GM19452 (cell line): ENCODE results near the gene PTPRT.

Experiments used
- ATAC-seq: cut with Tn5 transposase; IDR thresholded peaks from one replicate; pipeline ENCODE4 v1.9.1; 2021; ENCODE audit not compliant: unreplicated experiment

PTPRT gene

DNA sequence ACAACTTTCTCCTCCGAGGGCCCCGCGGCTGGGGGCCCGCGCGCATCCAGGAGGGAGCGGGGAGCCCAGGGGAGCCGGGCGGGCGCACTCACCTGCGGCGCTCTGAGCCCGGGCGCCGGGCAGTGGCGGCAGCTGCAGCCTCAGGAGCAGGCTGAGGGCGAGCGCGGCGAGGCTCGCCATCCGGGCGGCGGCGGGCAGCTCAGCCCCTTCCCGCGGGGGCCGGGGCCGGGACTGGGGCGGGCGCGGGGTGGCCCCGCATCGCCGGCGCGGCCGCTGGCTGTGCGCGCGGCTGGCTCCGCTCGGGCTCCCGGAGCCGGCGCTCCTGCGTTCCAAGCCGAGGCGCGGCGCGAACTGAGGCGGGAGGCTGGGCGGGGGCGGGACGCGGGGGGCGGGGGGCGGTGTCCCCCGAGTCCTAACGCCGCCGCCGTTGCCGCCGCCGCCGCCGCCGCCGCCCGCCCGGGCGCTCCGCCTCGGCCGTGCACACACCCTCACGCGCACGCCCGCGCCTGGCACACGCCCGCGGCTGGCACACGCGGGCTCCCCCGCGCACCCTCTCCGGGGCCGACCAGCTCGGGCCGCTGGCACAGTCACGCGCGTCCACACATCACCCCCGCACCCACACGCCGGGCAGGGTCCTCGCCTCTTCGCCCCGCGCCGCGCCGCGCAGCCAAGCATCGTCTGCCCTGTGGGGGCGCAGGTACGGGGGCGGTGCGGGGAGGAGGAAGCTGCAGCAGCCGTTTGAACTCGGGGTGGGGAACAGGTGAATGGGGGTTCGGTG lies at the start of gene PTPRT:
Gene PTPRT (minus strand): TSS at position 353 of the 778 bp plus-strand sequence. CDS start 173 bp downstream, at position 180.
- ATAC-seq = no peak

DNA sequence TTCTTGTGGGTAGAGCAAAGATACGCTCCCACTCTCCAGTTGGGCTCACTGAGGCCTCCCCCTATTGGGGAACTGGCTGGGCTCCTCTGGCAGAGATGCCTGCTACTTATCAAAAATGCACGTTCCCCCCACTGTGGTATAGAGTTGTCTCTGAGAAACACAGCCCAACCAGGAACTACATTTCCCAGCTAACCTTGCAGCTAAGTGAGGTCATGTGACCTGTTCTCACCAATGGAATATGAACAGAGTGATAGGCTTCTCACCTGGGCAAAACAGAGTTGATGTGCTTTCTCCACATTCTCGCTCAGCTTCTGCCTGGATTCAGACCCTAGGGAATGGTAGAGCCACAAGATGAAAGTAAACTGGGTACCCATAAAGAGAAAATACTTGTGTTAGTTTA lies 49.1 kb upstream of the PTPRT start:
- ATAC-seq = no peak

DNA sequence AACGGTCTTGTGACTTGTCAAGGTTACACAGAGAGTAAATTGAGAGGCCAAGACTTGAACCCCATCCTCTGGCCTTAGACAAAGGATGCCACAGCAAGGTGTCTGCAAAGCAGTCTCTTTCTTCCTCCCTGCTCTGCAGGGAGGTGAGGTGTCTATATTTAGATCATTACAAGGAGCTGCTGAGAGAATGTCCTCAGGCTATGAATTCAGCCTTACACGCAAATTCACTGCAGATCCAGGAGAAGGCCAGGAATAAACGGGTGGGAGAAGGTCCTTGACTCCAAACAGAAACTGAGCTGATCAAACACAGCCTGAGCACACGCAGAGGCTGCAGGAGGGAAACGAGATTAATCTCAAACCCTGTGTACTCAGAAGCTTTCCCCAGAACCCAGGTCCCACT lies 48.6 kb upstream of the PTPRT start:
- no peak for ATAC-seq

DNA sequence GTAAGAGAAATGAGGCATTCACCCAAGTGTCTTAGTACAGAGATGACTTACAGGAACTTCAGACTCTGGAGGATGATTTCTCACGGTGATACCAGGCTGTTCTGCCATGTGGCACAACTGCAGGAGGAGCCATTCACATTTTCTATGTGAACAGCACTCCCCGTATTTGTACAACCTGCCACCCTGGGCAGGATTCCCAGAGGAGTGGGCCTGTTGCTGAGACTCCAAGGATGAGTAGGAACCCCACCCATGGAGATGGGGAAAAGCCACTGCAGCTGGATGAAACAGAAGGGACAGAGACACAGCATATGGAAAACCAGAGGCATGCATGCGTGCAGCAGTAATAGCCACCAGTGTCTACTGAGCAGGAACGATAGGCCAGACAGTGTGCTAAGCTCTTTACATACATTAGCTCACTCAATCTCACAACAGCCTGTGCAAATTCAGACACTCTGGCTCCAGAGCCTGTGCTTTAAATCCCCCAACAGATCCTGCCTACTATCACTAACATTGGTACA lies 48.0 kb upstream of the PTPRT start:
- no peak for ATAC-seq

DNA sequence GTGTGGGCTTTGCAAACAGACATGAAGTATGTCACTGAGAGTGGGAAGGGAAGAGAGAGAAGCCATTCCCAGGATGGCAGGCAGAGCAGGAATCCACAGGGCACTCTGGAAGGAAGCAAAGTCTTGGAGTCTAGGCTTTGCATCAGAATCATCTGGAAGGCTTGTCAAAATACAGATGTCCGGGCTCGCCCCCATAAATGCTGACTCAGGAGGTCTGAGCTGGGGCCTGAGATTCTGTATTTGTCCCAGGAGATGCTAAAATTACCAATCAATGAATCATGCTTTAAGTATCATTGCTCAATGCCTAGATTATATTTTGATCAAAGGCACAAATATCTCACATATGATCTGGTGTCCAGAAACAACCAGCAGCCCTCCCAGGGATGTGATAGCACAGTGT lies 46.3 kb upstream of the PTPRT start:
- ATAC-seq = no peak

DNA sequence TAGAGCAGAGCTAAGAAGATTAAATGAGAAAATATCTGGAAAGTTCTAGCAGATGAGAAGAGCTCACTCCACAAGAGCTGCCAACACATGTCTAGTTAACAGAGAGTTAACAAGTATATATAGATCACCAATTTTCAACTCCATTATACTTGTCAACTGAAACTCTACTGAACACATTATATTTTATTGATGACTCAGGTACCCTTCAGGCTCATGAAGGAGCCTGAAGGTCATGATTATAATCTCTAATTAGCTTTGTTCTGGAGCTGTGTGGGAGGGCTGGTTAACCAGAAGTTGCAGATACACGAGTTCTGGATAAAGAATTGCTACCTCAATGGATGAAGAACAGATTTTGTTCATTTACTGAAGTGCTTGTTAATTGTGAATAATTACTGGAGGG lies 42.1 kb upstream of the PTPRT start:
- ATAC-seq = no peak

DNA sequence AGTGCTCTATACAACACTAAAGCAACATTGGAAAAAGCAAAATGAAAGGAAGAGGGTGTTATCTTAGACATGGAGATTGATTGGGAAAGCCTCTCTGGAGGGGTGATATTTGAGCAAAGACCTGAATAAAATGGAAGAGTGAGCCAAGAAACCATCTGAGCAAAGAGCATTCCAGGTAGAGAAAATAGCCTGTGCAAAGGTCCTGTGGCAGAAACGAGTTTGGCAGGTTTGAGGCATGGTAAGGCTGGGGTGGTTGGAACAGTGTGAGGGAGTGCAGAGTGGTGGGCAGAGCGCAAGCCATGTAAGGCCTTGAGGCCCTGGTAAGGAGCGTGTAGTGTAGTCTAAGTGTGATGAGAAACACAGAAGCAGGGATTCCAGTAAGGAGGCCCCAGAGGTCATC lies 40.0 kb upstream of the PTPRT start:
- no peak for ATAC-seq

DNA sequence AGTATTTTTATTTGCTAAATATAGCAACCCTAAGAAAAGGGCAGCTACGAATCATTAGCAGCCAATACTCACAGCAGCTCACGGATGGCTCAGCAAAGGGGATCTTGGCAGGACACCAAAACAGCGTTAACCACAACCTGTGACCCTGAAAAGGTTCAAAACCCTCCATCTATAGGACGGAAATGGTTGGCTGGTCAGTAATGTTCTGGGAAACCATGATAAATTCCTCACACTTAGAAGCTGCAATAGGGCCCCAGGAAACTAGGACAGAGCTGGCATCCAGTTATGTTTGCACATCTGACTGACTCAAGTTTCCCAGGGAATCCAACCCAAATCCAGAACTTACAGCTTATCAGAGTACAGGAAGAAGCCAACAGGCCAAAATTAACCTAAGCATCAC lies 30.9 kb upstream of the PTPRT start:
- no peak for ATAC-seq

DNA sequence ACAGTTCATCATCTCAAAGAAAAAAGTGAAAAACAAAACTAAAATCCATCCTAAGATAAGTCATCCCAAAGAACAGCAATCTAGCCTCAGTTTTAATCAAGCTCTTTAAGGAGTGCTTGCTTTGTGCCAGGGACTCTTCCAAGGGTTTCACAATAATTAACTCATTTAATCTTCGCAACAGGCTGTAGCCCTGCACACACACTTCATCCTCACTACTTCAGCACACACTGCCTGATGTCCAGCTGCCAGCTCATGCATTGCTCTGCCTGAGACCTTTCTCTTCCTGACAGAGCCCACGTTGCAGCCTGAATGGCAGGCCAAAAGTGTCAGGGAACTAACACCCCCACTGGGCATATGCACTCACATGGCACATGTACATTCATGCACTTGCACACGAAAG lies 21.2 kb upstream of the PTPRT start:
- ATAC-seq = no peak

DNA sequence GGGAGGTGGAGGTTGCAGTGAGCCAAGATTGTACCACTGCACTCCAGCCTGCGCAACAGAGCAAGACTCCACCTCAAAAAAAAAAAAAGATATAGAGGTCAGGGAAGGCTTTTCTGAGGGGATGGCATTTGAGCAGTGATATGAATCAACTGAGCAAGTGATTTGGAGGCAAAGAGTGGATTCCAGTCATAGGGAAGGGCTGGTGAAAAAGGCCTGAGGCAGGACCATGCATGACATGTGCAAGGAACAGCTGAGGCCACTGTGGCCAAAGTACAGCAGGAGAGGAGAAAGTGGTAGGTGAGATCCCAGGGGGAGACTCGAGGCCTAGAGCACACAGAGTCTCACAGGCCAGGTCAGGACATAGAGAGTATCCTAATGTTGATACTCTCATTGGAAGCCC lies 20.1 kb upstream of the PTPRT start:
- ATAC-seq = no peak

DNA sequence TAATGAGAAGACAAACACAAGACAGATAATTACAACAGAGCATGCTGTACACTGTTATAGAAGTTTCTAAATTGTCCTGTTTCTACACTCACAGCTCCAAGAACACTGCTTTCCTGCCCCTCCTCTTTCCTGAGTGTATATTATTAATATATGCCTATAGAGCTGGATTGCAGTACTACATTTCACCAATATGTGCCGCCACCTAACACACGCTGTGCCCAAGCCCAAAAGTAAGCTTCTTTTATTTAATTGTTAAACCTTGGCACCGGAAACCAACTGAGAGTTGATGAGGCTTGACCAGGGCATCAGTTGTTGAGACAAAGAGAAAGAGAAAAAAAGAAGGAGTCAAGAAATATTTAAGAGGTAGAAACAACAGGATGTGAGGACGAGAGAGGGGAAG lies 16.0 kb upstream of the PTPRT start:
- no peak for ATAC-seq

DNA sequence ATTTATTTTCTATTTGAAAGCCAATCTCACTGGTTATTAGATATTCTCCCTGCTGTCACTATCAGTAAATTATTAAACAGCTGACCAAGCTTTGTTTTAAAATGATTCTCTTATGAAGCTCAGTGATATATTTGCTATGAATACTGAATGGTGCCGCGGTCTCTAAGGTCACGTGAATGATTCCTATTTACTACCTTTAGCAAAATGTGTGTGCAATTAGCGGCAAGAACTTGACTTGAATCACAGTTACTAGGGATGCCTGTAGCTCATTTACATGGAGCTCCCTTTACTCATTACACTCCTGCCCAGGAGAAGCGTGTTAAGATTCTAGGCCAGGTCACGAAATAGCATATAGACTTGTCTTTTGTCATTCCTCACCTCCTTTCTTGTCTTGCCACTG lies 12.4 kb upstream of the PTPRT start:
- no peak for ATAC-seq

DNA sequence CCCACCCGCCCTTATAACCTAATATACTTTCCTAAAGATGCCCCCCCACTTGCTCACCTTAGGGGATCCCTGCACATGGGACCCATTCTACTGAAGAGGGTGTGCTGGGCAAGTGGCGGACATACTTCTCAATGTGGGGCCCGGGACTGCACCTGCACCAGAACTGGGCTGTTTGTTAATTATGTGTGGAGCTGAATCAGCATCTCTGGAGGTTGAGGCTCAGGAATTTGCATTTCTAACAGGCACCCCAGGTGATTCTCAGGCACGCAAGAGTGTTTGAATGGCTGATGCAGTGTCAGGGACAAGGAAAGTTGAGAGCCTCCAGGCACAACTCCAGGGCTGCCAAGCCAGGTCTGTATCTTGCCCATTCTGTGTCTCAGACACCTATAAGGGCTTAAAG lies 8.9 kb upstream of the PTPRT start:
- ATAC-seq = no peak

DNA sequence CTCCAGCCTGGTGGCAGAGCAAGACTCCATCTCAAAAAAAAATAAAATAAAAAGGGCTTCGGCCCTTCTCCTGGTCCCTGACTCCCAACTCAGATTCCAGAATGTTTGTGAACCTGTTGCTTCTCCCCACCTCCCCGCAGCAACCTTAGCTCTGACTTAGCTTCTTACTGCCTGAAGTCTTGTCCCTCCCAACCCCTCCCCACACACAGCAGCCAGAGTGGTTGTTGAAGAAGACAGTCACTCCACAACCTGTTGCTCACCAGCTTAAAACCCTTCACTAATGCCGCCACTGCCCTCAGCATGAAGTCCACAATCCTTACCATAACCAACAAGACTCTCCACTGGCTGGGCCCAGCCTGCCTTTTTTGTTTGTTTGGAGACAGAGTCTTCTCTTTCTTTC lies 6.5 kb upstream of the PTPRT start:
- ATAC-seq = no peak

DNA sequence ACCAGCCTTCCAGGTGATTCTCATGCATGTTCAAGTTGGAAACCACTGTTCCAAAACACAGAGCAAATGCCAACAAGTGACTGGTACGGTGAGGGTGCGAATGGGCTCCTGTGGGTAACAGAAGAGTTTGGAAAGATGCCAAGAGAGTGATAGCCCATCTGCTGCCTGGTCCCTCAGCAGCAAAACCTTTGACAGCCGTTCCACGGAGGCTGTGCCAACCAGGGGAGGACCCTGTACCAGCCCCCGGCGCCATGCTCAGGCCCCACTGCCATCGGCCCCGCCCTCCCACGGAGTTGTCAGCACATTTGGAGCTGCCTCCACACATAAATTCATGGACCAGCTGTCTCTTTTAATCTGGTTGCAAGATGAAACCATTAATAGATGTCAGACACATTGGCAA lies 4.4 kb upstream of the PTPRT start:
- ATAC-seq = no peak

DNA sequence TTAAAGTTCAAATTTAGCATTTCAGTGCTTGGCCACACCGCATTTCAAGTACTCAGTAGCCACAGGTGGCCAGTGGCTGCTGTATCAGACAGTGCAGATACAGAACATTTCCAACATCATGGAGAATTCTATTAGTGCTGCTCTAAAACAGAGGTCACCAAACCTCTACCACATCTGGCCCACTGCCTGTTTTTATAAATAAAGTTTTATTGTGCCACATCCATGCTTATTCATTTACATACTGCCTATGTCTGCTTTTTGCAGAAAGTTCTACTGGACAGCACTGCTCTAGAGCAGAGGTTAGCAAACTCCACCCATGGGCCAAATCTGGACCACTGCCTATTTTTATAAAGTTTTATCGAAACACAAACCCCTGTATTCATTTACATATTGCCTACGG lies 3.7 kb upstream of the PTPRT start:
- ATAC-seq = no peak

DNA sequence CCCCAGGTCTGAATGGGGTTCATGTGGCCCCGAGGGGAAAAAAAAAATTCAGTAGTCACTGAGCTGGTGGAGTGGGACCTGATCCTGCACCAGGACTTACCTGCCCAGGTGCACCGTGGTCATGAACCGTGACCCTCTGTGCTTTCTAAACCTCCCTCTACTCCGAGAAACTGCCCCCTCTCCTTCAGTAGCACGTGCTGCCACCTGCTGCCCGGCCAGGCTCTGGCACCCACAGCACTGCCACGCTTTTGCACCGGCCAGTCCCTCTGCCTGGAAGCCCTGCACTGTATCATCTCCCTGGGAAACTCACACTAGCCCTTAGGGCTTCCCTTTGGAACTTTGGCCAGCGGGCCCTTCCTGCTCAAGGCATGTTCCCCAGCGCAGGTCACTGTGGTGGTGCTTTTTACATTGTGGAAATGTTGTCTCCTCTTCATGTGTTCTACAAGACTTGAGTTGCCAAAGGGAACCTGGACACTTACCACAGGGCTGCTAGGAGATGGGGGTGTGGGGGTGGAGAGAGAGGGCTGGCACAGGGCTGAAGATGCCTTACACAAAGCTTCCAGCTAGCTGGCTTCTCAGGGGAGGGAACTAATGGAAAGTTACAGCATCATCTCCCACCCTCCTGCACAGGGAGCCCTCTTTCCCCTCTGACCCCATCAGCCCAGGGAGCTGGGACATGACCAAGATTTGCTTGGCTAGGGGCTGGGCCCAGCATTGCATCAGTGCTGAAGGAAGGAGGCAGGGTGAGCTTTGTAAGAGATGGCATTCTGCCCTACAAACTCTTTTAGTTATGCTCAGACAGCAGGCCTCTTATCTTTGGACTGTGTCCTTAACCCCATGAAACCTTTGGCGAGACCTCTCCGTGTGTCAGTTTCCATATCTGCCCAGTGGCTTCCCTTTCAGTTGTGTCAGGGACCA lies 2.5 kb upstream of the PTPRT start:
- ATAC-seq = no peak

DNA sequence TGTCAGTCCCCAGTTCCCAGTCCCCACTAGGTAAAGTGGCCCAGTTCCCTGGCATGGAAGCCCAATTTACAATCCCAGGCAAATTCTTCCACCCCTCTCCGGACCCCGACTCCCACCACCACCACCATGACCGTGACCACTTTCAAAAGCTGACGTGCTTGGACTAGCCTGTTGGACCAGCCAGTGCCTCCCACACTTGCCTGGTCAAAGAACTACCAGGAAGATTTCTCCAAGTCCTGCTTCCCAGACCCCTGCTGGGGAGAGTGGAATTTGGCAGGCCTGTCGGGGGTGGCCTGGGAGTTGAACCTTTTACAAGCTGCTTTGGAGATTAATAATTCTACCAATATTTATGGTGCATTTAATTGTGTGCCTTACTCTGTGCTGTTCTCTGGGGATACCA lies 1.4 kb upstream of the PTPRT start:
- ATAC-seq = no peak

DNA sequence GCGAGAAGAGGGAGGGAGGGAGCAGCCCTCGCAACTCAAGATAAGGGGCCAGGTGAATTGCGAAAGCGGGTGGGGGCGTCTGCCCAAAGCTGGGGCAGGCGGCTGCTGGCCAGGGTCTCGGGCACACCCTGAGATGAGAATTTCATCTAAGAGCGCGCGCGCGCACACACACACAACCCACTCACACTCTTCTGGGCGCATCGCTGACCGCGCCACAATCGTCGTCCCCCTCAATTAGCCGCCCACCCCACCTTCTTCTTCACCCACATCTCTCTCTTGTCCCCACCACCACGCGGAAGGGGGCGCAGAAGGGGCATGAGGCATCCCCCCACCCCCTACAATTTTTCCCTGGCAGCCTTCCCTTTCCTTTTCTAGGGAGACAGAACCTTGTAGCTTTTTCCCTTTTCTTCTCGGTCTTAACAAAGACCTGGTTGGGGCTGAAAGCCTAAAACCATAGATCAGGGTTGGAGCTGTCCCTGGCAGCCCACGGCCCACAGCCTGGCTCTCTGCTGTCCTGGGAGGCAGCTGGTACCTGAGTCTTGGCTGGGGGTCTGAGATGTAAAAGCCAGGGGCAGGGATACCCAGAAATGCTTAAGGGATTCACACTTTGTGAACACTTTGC lies 737 bp upstream of the PTPRT start:
- ATAC-seq = no peak

DNA sequence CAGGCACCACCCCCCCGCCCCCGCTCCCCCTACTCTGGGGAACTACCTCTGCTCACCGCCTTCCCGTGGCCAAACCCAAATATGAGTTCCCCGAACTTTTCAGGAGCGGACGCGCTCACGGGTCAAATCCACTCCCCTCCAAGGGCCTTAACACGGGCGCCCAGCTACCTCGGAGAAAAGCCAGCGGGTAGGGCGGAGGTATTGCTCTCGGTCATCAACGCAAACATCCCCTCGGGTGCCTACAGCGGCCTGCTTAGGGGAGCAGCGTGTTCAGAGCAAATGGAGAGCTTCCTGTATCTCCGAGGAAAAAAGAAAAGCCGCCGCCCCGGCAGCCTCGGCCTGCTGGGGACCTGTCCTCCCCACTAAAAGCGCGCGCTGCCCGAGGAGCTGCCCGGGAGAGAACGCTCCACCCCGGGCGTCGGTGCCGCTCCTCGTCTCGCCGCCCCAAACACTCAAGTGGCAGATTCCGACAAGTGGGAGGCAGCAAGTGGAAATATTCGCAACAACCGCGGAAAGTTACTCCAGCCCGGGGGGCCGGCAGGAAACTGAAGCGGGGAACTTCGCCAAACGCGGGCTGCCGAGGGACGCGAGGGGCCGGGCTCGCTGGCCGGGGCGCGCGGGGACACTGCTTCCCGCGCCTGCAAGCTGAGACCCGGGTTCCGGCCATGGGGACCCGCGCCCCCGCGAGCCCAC lies 699 bp downstream of the PTPRT start:
- no peak for ATAC-seq

DNA sequence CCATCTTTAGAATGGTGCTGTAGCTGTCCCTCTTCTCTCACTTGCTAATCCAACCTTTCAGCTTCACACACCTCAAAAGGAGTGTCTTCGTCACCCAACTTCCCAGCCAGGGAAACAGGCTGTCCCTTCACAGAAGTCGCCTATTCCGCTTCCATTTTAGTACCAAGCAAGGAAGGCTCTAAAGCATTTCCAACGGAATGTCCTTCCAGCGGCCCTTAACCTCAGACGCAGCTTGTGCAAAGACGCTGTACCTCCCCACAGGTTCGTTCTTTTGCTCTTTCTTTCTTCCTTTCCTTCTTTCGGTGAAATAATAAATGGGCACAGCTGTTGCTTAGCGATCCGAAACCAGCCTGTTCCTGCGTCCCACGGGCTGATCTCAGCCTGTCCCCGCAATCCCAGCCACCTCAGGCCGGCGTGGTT lies 1.5 kb downstream of the PTPRT start:
- ATAC-seq = no peak
